GM23338 (cell line): Measurements from ENCODE around the gene RAD54L. TPM values are rescaled to one million over a fixed set of nuclear protein-coding genes. Genes with fewer than 3 reads are reported as not detected.

ENCODE experiments used
- ATAC-seq: fragments of 200-7000 bp; cut with Tn5 transposase; 3 replicates; pipeline ENCODE4 v1.9.1; 2020
- DNase-seq: peaks from one replicate; pipeline ENCODE4 v3.0.0-alpha.2; 2015; ENCODE audit warnings: low spot score
- H2AFZ ChIP-seq: fragments of 200-600 bp; sonication (generic); 2 replicates; pipeline ENCODE4 v1.8.0; 2016; ENCODE audit warnings: antibody characterized with exemption, mild to moderate bottlenecking, moderate library complexity
- H3F3A ChIP-seq: fragments of 200-600 bp; sonication (generic); replicated peaks from 2 replicates; pipeline ENCODE4 v1.8.0; 2017; ENCODE audit warnings: antibody characterized with exemption, mixed run types, low read depth
- H3K27ac ChIP-seq: fragments of 200-600 bp; sonication (generic); 2 replicates; pipeline ENCODE4 v1.6.1; 2016; ENCODE audit warnings: low read depth
- H3K27me3 ChIP-seq: fragments of 200-600 bp; sonication (generic); 2 replicates; pipeline ENCODE4 v1.8.0; 2016; ENCODE audit warnings: mild to moderate bottlenecking, mixed run types, moderate library complexity; ENCODE audit not compliant: insufficient read depth
- H3K36me3 ChIP-seq: fragments of 200-600 bp; sonication (generic); 2 replicates; pipeline ENCODE4 v1.8.0; 2016; ENCODE audit warnings: mild to moderate bottlenecking; ENCODE audit not compliant: insufficient read depth
- H3K4me1 ChIP-seq: fragments of 200-600 bp; sonication (generic); 2 replicates; pipeline ENCODE4 v1.8.0; 2016; ENCODE audit warnings: mild to moderate bottlenecking, moderate library complexity; ENCODE audit not compliant: insufficient read depth
- H3K4me2 ChIP-seq: fragments of 200-600 bp; sonication (generic); 2 replicates; pipeline ENCODE4 v1.7.1; 2017; ENCODE audit warnings: mixed run types
- H3K4me3 ChIP-seq: fragments of 200-600 bp; sonication (generic); 2 replicates; pipeline ENCODE4 v1.6.1; 2016; ENCODE audit warnings: mixed run types
- H3K79me2 ChIP-seq: fragments of 200-600 bp; sonication (generic); replicated peaks from 2 replicates; pipeline ENCODE4 v1.8.0; 2017; ENCODE audit warnings: mild to moderate bottlenecking; ENCODE audit not compliant: insufficient read depth
- H3K9me2 ChIP-seq: fragments of 200-600 bp; sonication (generic); 2 replicates; pipeline ENCODE4 v1.8.0; 2017; ENCODE audit not compliant: insufficient read depth
- H4K20me1 ChIP-seq: fragments of 200-600 bp; sonication (generic); replicated peaks from 2 replicates; pipeline ENCODE4 v1.8.0; 2017; ENCODE audit warnings: mild to moderate bottlenecking; ENCODE audit not compliant: insufficient read depth
- H3K27ac Mint-ChIP-seq: 2 replicates; pipeline ENCODE4 v1.8.0; 2020; ENCODE audit warnings: inconsistent platforms, mild to moderate bottlenecking, moderate library complexity, mixed read lengths
- H3K27me3 Mint-ChIP-seq: 3 replicates; pipeline ENCODE4 v1.8.0; 2022; ENCODE audit warnings: low read depth, mild to moderate bottlenecking, moderate library complexity, mixed read lengths, inconsistent platforms; ENCODE audit not compliant: insufficient read depth, poor library complexity
- H3K36me3 Mint-ChIP-seq: 3 replicates; pipeline ENCODE4 v1.8.0; 2021; ENCODE audit warnings: low read depth, mild to moderate bottlenecking, inconsistent platforms, moderate library complexity, mixed read lengths
- H3K4me1 Mint-ChIP-seq: 3 replicates; pipeline ENCODE4 v1.8.0; 2020; ENCODE audit warnings: mild to moderate bottlenecking, inconsistent platforms, mixed read lengths
- H3K4me3 Mint-ChIP-seq: 3 replicates; pipeline ENCODE4 v1.8.0; 2021; ENCODE audit warnings: moderate library complexity, mild to moderate bottlenecking, inconsistent platforms, mixed read lengths
- H3K9me3 Mint-ChIP-seq: 3 replicates; pipeline ENCODE4 v1.8.0; 2020; ENCODE audit warnings: moderate library complexity, mild to moderate bottlenecking, inconsistent platforms, mixed read lengths
- CREB1 ChIP-seq: fragments of 250-450 bp; sonication (Bioruptor Pico); IDR thresholded peaks from 2 replicates; pipeline ENCODE4 v1.5.0; 2020; ENCODE audit warnings: low read depth, mild to moderate bottlenecking, moderate library complexity
- EZH2 ChIP-seq: fragments of 200-600 bp; sonication (generic); IDR thresholded peaks from one replicate; pipeline ENCODE4 v1.8.0; 2017; ENCODE audit warnings: antibody characterized with exemption, mild to moderate bottlenecking, low read depth; ENCODE audit not compliant: unreplicated experiment
- NANOG ChIP-seq: IDR thresholded peaks from 2 replicates; pipeline ENCODE4 v1.6.1; 2016; ENCODE audit warnings: antibody characterized with exemption, borderline replicate concordance
- POLR2AphosphoS5 ChIP-seq: IDR thresholded peaks from 2 replicates; pipeline ENCODE4 v1.6.1; 2016; ENCODE audit warnings: antibody characterized with exemption, low read depth
- REST ChIP-seq: IDR thresholded peaks from one replicate; pipeline ENCODE4 v1.6.1; 2018; ENCODE audit warnings: antibody characterized with exemption; ENCODE audit not compliant: unreplicated experiment
- STAT1 ChIP-seq: IDR thresholded peaks from one replicate; pipeline ENCODE4 v1.6.1; 2016; ENCODE audit warnings: antibody characterized with exemption; ENCODE audit not compliant: unreplicated experiment
- ZNF331 ChIP-seq: fragments of 250-450 bp; sonication (Bioruptor Pico); IDR thresholded peaks from 2 replicates; pipeline ENCODE4 v1.5.0; 2020; ENCODE audit warnings: low read depth, mild to moderate bottlenecking, moderate library complexity
- polyA plus RNA-seq: library from polyadenylated mRNA; unstranded; fragments of >200 nt; fragmentation: Nextera tagmentation; extraction: Ambion mirVana; gene quantifications from 2 replicates; pipeline ENCODE4 v1.2.1, GENCODE V29; 2016
- total RNA-seq: library from RNA; depleted of rRNA; stranded (reverse); fragments of >200 nt; shearing (Covaris generic); gene quantifications from 2 replicates; pipeline ENCODE4 v1.2.3, GENCODE V29; 2014
- TF ChIP-seq, protein P1 (sequence below), 2 experiments: fragments of 200-600 bp in 1 of 2; sonication (generic) in 1 of 2; conservative IDR thresholded peaks; 2 replicates each; pipeline versions ENCODE4 v1.5.1 to v1.6.1; 2016 to 2017; ENCODE audit warnings: antibody characterized with exemption in 2 of 2, low read depth in 2 of 2, mild to moderate bottlenecking in 2 of 2, moderate library complexity in 1 of 2
- TF ChIP-seq, protein P2 (sequence below): fragments of 250-450 bp; sonication (Bioruptor Pico); IDR thresholded peaks from 2 replicates; pipeline ENCODE4 v1.5.0; 2020; ENCODE audit warnings: mild to moderate bottlenecking, moderate library complexity

RAD54L gene
- total and polyA plus RNA-seq, 2 experiments from 2014 or later = 26.4 to 48.1 TPM

DNA sequence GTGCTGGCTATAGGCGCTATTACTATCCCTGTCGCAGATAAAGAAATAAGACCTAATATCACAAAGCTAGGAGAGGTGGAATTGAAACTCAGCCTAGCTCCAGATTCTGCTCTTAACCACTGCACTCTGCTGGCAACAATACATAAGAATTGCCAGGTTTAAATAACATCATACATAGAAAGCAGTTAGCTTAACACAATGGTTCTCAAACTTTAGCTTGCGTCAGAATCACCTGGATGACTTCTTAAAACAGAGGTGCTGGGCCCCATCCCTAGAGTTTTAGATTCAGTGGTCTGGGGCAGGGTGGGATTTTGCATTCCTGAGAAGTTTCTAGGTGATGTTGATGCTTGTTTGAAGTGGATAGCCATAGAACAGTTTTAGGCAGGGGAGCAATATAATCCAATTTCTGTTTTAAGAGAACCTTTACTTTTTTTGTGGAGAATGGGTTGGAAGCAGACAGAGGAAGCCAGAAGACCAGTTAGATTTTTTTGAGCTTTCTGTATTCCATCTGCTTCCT is 48.3 kb upstream of the RAD54L start:
- TF ChIP-seq CREB1 (CRISPR knock-in tag) = no peak
- TF ChIP-seq NANOG = no peak
- TF ChIP-seq POLR2AphosphoS5 = no peak
- TF ChIP-seq, protein P1, sequence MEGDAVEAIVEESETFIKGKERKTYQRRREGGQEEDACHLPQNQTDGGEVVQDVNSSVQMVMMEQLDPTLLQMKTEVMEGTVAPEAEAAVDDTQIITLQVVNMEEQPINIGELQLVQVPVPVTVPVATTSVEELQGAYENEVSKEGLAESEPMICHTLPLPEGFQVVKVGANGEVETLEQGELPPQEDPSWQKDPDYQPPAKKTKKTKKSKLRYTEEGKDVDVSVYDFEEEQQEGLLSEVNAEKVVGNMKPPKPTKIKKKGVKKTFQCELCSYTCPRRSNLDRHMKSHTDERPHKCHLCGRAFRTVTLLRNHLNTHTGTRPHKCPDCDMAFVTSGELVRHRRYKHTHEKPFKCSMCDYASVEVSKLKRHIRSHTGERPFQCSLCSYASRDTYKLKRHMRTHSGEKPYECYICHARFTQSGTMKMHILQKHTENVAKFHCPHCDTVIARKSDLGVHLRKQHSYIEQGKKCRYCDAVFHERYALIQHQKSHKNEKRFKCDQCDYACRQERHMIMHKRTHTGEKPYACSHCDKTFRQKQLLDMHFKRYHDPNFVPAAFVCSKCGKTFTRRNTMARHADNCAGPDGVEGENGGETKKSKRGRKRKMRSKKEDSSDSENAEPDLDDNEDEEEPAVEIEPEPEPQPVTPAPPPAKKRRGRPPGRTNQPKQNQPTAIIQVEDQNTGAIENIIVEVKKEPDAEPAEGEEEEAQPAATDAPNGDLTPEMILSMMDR (conservative IDR thresholded peaks at IDR 0.05; ENCODE audit: low read depth in 2 of 2) = no peak
- TF ChIP-seq EZH2 = no peak
- TF ChIP-seq STAT1 = no peak
- Histone ChIP-seq H4K20me1 (no peaks in the 10 kb centered on the region; the same call in 1 of the 2 replicates), H3K9me2 (no peaks in the 10 kb centered on the region), H3K27me3 (0 out of 2 replicates have a peak, but pooled peaks cover 5% of the 10 kb centered on the region), H3K36me3 (no peaks in the 10 kb centered on the region), H3K4me3 (peak overlapping the region; percentile 82), H3K27ac (no peak overlapping the region), H2AFZ (peak overlapping the region; percentile 99), H3K4me2 (peak overlapping the region; percentile 90), H3K4me1 (peaks cover 11% of the 10 kb centered on the region), H3K79me2 (no peaks in the 10 kb centered on the region), H3F3A (peaks cover 19% of the 10 kb centered on the region; the same call in 1 of the 2 replicates)
- no peaks in the 10 kb centered on the region for H3K9me3 Mint-ChIP-seq
- DNase-seq (no peak), ATAC-seq (no peak)
- H3K4me3 Mint-ChIP-seq = peak overlapping the region; percentile 82
- H3K27me3 Mint-ChIP-seq = peaks cover 16% of the 10 kb centered on the region
- H3K4me1 Mint-ChIP-seq = peaks cover 23% of the 10 kb centered on the region
- no peak overlapping the region for H3K27ac Mint-ChIP-seq
- no peaks in the 10 kb centered on the region; the same call in 2 of the 3 replicates for H3K36me3 Mint-ChIP-seq

- peak; percentile 60 for DNase-seq
- Histone ChIP-seq H3K4me3 (peak overlapping the region; percentile 100), H3K79me2 (no peaks in the 10 kb centered on the region), H2AFZ (peak overlapping the region; percentile 100), H3K4me2 (peak overlapping the region; percentile 97), H3K27ac (no peak overlapping the region), H3K9me2 (no peaks in the 10 kb centered on the region), H3K36me3 (no peaks in the 10 kb centered on the region), H4K20me1 (no peaks in the 10 kb centered on the region), H3K4me1 (peaks cover 11% of the 10 kb centered on the region), H3K27me3 (0 out of 2 replicates have a peak, but pooled peaks cover 5% of the 10 kb centered on the region), H3F3A (0 out of 2 replicates have a peak, but pooled peaks cover 8% of the 10 kb centered on the region)
- Mint-ChIP-seq H3K4me3 (peak overlapping the region; percentile 92), H3K27me3 (peaks cover 20% of the 10 kb centered on the region), H3K4me1 (peaks cover 29% of the 10 kb centered on the region), H3K27ac (no peak overlapping the region), H3K36me3 (no peaks in the 10 kb centered on the region), H3K9me3 (no peaks in the 10 kb centered on the region)
- ATAC-seq = peak; percentile 48
- TF ChIP-seq NANOG (no peak), ZNF331 (CRISPR knock-in tag) (no peak), STAT1 (no peak), REST (no peak)
- TF ChIP-seq, protein P2, sequence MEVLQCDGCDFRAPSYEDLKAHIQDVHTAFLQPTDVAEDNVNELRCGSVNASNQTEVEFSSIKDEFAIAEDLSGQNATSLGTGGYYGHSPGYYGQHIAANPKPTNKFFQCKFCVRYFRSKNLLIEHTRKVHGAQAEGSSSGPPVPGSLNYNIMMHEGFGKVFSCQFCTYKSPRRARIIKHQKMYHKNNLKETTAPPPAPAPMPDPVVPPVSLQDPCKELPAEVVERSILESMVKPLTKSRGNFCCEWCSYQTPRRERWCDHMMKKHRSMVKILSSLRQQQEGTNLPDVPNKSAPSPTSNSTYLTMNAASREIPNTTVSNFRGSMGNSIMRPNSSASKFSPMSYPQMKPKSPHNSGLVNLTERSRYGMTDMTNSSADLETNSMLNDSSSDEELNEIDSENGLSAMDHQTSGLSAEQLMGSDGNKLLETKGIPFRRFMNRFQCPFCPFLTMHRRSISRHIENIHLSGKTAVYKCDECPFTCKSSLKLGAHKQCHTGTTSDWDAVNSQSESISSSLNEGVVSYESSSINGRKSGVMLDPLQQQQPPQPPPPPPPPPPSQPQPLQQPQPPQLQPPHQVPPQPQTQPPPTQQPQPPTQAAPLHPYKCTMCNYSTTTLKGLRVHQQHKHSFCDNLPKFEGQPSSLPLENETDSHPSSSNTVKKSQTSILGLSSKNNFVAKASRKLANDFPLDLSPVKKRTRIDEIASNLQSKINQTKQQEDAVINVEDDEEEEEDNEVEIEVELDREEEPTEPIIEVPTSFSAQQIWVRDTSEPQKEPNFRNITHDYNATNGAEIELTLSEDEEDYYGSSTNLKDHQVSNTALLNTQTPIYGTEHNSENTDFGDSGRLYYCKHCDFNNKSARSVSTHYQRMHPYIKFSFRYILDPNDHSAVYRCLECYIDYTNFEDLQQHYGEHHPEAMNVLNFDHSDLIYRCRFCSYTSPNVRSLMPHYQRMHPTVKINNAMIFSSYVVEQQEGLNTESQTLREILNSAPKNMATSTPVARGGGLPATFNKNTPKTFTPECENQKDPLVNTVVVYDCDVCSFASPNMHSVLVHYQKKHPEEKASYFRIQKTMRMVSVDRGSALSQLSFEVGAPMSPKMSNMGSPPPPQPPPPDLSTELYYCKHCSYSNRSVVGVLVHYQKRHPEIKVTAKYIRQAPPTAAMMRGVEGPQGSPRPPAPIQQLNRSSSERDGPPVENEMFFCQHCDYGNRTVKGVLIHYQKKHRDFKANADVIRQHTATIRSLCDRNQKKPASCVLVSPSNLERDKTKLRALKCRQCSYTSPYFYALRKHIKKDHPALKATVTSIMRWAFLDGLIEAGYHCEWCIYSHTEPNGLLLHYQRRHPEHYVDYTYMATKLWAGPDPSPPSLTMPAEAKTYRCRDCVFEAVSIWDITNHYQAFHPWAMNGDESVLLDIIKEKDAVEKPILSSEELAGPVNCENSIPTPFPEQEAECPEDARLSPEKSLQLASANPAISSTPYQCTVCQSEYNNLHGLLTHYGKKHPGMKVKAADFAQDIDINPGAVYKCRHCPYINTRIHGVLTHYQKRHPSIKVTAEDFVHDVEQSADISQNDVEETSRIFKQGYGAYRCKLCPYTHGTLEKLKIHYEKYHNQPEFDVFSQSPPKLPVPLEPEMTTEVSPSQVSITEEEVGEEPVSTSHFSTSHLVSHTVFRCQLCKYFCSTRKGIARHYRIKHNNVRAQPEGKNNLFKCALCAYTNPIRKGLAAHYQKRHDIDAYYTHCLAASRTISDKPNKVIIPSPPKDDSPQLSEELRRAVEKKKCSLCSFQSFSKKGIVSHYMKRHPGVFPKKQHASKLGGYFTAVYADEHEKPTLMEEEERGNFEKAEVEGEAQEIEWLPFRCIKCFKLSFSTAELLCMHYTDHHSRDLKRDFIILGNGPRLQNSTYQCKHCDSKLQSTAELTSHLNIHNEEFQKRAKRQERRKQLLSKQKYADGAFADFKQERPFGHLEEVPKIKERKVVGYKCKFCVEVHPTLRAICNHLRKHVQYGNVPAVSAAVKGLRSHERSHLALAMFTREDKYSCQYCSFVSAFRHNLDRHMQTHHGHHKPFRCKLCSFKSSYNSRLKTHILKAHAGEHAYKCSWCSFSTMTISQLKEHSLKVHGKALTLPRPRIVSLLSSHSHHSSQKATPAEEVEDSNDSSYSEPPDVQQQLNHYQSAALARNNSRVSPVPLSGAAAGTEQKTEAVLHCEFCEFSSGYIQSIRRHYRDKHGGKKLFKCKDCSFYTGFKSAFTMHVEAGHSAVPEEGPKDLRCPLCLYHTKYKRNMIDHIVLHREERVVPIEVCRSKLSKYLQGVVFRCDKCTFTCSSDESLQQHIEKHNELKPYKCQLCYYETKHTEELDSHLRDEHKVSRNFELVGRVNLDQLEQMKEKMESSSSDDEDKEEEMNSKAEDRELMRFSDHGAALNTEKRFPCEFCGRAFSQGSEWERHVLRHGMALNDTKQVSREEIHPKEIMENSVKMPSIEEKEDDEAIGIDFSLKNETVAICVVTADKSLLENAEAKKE (CRISPR knock-in tag) = no peak
Observed at GRCh38 chr1:46203738-46204405, 43.7 kb upstream of the RAD54L start.
